OCI-LY1 (cell line): ENCODE data around the gene CPAMD8.
"Not testable (repeated sequence)": the region's sequence is repeated elsewhere in the genome, so short reads cannot be mapped to it uniquely, and the experiment has no call there.

Source experiments
- EZH2 ChIP-seq: fragments of 200-600 bp; sonication (generic), shearing (Covaris generic); IDR thresholded peaks from 2 replicates; pipeline ENCODE4 v1.8.0; 2017; ENCODE audit warnings: borderline replicate concordance, mixed run types, mild to moderate bottlenecking, antibody characterized with exemption, low read length, moderate library complexity, mixed read lengths
- TF ChIP-seq, protein P1 (sequence below): fragments of 200-600 bp; sonication (generic), shearing (Covaris generic); IDR thresholded peaks from 2 replicates; pipeline ENCODE4 v1.5.1; 2017; ENCODE audit warnings: mild to moderate bottlenecking, antibody characterized with exemption, low read length, moderate library complexity, mixed read lengths

DNA sequence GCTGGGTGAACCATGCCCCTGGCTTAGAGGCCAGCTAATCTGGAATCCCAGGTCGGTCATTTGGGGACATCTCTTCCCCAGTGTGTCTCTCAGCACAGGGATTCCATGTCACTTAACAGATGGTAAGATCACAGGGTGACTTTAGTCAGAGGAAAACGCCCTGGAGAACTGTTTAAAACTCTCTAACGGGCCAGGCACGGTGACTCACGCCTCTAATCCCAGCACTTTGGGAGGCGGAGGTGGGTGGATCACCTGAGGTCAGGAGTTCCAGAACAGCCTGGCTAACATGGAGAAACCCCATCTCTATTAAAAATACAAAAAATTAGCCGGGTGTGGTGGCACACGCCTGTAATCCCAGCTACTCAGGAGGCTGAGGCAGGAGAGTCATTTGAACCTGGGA, 1.7 kb downstream of the CPAMD8 start:
- TF ChIP-seq, protein P1, sequence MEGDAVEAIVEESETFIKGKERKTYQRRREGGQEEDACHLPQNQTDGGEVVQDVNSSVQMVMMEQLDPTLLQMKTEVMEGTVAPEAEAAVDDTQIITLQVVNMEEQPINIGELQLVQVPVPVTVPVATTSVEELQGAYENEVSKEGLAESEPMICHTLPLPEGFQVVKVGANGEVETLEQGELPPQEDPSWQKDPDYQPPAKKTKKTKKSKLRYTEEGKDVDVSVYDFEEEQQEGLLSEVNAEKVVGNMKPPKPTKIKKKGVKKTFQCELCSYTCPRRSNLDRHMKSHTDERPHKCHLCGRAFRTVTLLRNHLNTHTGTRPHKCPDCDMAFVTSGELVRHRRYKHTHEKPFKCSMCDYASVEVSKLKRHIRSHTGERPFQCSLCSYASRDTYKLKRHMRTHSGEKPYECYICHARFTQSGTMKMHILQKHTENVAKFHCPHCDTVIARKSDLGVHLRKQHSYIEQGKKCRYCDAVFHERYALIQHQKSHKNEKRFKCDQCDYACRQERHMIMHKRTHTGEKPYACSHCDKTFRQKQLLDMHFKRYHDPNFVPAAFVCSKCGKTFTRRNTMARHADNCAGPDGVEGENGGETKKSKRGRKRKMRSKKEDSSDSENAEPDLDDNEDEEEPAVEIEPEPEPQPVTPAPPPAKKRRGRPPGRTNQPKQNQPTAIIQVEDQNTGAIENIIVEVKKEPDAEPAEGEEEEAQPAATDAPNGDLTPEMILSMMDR: not testable (repeated sequence)
- TF ChIP-seq EZH2: not testable (repeated sequence)
